ENCODE data around the gene PATJ. TPM values are rescaled to one million over a fixed set of nuclear protein-coding genes. Genes with fewer than 3 reads are reported as not detected.

The PATJ gene
- polyA plus RNA-seq, 1 donor from 2014 or later: 7.8 TPM

DNA sequence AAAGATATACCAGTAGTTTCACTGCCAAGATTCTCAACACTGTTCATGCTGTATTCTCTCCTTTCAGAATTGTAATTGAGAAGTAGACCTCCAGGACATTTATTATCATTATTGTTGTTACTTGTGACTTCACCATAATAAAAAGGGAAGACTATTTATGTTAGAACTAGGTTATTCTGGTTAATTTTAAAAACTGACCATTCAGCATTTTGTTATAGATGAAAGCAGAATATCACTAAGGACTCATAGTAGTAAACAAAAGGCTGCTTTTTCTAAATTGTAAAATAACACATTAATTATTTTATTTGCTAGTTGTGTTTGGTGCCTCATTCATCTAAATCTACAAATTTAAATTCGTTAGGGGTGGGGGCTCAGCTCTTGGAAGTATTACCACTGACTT lies 210.4 kb downstream of the PATJ start:
- Histone ChIP-seq H3K4me3 (ENCODE audit: low read length) (peak overlapping the region; percentile 53), H3F3A (ENCODE audit: insufficient read depth, low read length, poor library complexity, severe bottlenecking) (no peaks in the 10 kb centered on the region), H3K9ac (ENCODE audit: low read length) (peak overlapping the region; percentile 29), H3K36me3 (ENCODE audit: insufficient read depth, low read length) (no peaks in the 10 kb centered on the region), H3K79me2 (replicated peaks; ENCODE audit: insufficient read depth, low read length) (no peaks in the 10 kb centered on the region), H3K27ac (ENCODE audit: low read length) (peak overlapping the region; percentile 21), H3K9me3 (ENCODE audit: low read length) (no peaks in the 10 kb centered on the region), H4K20me1 (ENCODE audit: insufficient read depth) (no peaks in the 10 kb centered on the region), H3K4me2 (ENCODE audit: low read length) (peak overlapping the region; percentile 54), H3K9me2 (ENCODE audit: insufficient read depth, low read length) (no peaks in the 10 kb centered on the region), H3K27me3 (ENCODE audit: insufficient read depth, low read depth, low read length) (no peaks in the 10 kb centered on the region), H2AFZ (ENCODE audit: low read depth, low read length) (no peak overlapping the region)
- TF ChIP-seq EP300 (conservative IDR thresholded peaks at IDR 0.05; ENCODE audit: poor library complexity, severe bottlenecking) (no peak), MXI1 (conservative IDR thresholded peaks at IDR 0.05; ENCODE audit: poor library complexity, severe bottlenecking) (no peak)
- TF ChIP-seq, protein P1, sequence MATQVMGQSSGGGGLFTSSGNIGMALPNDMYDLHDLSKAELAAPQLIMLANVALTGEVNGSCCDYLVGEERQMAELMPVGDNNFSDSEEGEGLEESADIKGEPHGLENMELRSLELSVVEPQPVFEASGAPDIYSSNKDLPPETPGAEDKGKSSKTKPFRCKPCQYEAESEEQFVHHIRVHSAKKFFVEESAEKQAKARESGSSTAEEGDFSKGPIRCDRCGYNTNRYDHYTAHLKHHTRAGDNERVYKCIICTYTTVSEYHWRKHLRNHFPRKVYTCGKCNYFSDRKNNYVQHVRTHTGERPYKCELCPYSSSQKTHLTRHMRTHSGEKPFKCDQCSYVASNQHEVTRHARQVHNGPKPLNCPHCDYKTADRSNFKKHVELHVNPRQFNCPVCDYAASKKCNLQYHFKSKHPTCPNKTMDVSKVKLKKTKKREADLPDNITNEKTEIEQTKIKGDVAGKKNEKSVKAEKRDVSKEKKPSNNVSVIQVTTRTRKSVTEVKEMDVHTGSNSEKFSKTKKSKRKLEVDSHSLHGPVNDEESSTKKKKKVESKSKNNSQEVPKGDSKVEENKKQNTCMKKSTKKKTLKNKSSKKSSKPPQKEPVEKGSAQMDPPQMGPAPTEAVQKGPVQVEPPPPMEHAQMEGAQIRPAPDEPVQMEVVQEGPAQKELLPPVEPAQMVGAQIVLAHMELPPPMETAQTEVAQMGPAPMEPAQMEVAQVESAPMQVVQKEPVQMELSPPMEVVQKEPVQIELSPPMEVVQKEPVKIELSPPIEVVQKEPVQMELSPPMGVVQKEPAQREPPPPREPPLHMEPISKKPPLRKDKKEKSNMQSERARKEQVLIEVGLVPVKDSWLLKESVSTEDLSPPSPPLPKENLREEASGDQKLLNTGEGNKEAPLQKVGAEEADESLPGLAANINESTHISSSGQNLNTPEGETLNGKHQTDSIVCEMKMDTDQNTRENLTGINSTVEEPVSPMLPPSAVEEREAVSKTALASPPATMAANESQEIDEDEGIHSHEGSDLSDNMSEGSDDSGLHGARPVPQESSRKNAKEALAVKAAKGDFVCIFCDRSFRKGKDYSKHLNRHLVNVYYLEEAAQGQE (IDR thresholded peaks at IDR 0.05; ENCODE audit: borderline replicate concordance): no peak

DNA sequence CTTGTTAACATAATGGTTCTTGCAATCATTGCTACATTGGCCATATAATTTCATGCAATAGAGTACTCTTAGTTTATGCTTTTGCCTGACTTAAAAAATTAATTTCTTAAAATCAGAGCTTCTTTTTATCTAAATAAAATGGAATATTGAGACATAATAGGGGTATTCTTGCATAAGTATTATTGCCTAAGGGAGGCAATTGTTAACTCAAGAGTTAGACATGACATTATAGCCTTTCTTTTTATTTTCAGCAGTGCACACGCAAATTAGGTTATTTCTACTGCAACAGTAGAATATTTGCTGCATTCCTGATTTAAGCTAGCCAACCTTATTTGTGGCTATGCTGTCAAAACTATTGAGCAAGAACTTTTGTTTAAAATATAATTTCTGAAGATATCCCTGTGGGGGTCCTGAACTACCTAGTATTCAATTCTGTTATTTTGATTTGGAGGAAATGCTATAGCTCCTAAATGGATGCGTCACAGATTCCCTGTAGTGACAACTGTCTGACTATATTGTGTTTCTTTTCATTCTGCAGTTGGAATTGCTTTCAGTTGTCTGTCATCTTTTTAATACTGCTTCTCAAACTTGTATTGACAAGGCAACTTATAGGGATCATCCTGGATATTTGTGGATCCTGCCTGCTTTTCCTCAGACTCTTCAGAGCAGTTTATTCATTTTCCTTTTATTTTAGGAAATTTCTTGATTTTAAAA lies 211.0 kb downstream of the PATJ start:
- peak overlapping the region; percentile 54 for H3K4me2 ChIP-seq (ENCODE audit: low read length)
- no peak overlapping the region for H2AFZ ChIP-seq (ENCODE audit: low read depth, low read length)
- no peak for TF ChIP-seq RAD21 (conservative IDR thresholded peaks at IDR 0.05)
- TF ChIP-seq, protein P1 (IDR thresholded peaks at IDR 0.05; ENCODE audit: borderline replicate concordance): peak; percentile 80
- no peak for TF ChIP-seq EZH2 (IDR thresholded peaks at IDR 0.05; ENCODE audit: borderline replicate concordance, insufficient read depth, low read length, poor library complexity, severe bottlenecking)
- TF ChIP-seq POLR2AphosphoS5 (IDR thresholded peaks at IDR 0.05): peak; percentile 79
- no peak for TF ChIP-seq TAF1 (IDR thresholded peaks at IDR 0.05; ENCODE audit: low read depth)
- no peak for TF ChIP-seq MXI1 (conservative IDR thresholded peaks at IDR 0.05; ENCODE audit: poor library complexity, severe bottlenecking)
- TF ChIP-seq EP300 (conservative IDR thresholded peaks at IDR 0.05; ENCODE audit: poor library complexity, severe bottlenecking): peak; percentile 84
- no peaks in the 10 kb centered on the region for H3K9me2 ChIP-seq (ENCODE audit: insufficient read depth, low read length)
- H3K9ac ChIP-seq (ENCODE audit: low read length): peak overlapping the region; percentile 29
- H3K4me3 ChIP-seq (ENCODE audit: low read length): peak overlapping the region; percentile 53
- H3K27me3 ChIP-seq (ENCODE audit: insufficient read depth, low read depth, low read length): no peaks in the 10 kb centered on the region
- no peaks in the 10 kb centered on the region for H3K36me3 ChIP-seq (ENCODE audit: insufficient read depth, low read length)
- H3K27ac ChIP-seq (ENCODE audit: low read length): no peak overlapping the region
- no peaks in the 10 kb centered on the region for H3K9me3 ChIP-seq (ENCODE audit: low read length)
- no peaks in the 10 kb centered on the region for H3K79me2 ChIP-seq (replicated peaks; ENCODE audit: insufficient read depth, low read length)
- H3F3A ChIP-seq (ENCODE audit: insufficient read depth, low read length, poor library complexity, severe bottlenecking): no peaks in the 10 kb centered on the region
- no peaks in the 10 kb centered on the region for H4K20me1 ChIP-seq (ENCODE audit: insufficient read depth)

Data from neural cell (in vitro differentiated cells).